Lower leg skin (tissue), 4 donors: ENCODE data around the gene MS4A8. TPM values are rescaled to one million over a fixed set of nuclear protein-coding genes. Genes with fewer than 3 reads are reported as not detected.

Source experiments
- DNase-seq, 2 donors: peaks; one replicate each; pipeline ENCODE4 v3.0.0-alpha.2; 2019; ENCODE audit warnings: low spot score in 2 of 2
- H3K4me3 ChIP-seq: fragments of 200-600 bp; sonication (generic); 2 replicates; pipeline ENCODE4 v1.5.1; 2017; ENCODE audit warnings: mild to moderate bottlenecking, low read depth; ENCODE audit not compliant: poor library complexity, severe bottlenecking
- CTCF ChIP-seq, 3 donors: fragments of 450-650 bp; IDR thresholded peaks; one replicate each; pipeline ENCODE4 v1.5.1; 2016; ENCODE audit warnings: antibody characterized with exemption in 3 of 3, mild to moderate bottlenecking in 3 of 3, moderate library complexity in 2 of 3
- POLR2A ChIP-seq, 2 donors: fragments of 450-650 bp; IDR thresholded peaks; one replicate each; pipeline ENCODE4 v1.6.1; 2016 to 2017; ENCODE audit warnings: antibody characterized with exemption in 2 of 2, mild to moderate bottlenecking in 1 of 2, moderate library complexity in 1 of 2
- WGBS, 2 donors: methylation state at CpG; one replicate each; pipeline ENCODE4 v1.1.5; 2018; 5-methylcytosine and 5-hydroxymethylcytosine counted together
- intact Hi-C: fragments of 100-400 bp; cut with DNase I; formaldehyde crosslinking; loops from one replicate; pipeline ENCODE4 v1.15.0; 2023; ENCODE audit warnings: low total_unique reads
- total RNA-seq, 4 donors: library from RNA; depleted of rRNA; stranded (reverse); fragments of >200 nt; gene quantifications; one replicate each; pipeline ENCODE4 v1.1.0, GENCODE V29; 2016

MS4A8 gene
- total RNA-seq, 4 donors from 2014 or later = not detected

- H3K4me3 ChIP-seq = no peak overlapping the region
- 30 to 40% methylated on average over 1 of the region's 1 CpG for WGBS, 2 donors
- intact Hi-C loops = no loop called here
- DNase-seq = no peak
- TF ChIP-seq POLR2A (IDR thresholded peaks at IDR 0.05) (no peak), CTCF (IDR thresholded peaks at IDR 0.05) (no peak)
Measured at GRCh38 chr11:60764879-60765278, 65.5 kb downstream of the MS4A8 start.

GRCh38 chr11:60765355-60765754 lies 65.9 kb downstream of the MS4A8 start:
- TF ChIP-seq CTCF (IDR thresholded peaks at IDR 0.05) (no peak), POLR2A (IDR thresholded peaks at IDR 0.05) (no peak)
- intact Hi-C loops = no loop called here
- no peak overlapping the region for H3K4me3 ChIP-seq
- DNase-seq = no peak
- 85 to 88% methylated on average over 5 of the region's 5 CpGs for WGBS, 2 donors

Other genes starting within 250 kb of the MS4A8 start
- under 1 TPM in 2 of 4 donors, not detected in 2; 0.27 to 0.72 TPM for gene MS4A1, start 243.8 kb upstream of the MS4A8 start, total RNA-seq
- gene MS4A12, start 206.8 kb upstream of the MS4A8 start, total RNA-seq = not detected
- gene MS4A13, start 184.2 kb upstream of the MS4A8 start, total RNA-seq = not detected
- gene MS4A18, start 25.1 kb downstream of the MS4A8 start, total RNA-seq = not detected
- not detected for gene MS4A15, start 57.3 kb downstream of the MS4A8 start, total RNA-seq
- gene MS4A10, start 85.7 kb downstream of the MS4A8 start, total RNA-seq = not detected
- 10 to 100 TPM; 19.2 to 43.8 (median 21.8) TPM for gene CCDC86, start 142.5 kb downstream of the MS4A8 start, total RNA-seq
- gene PTGDR2, start 156.3 kb downstream of the MS4A8 start, total RNA-seq = under 1 TPM; 0.13 to 0.64 (median 0.32) TPM
- under 1 TPM in 2 of 4 donors, not detected in 2; 0.25 to 0.26 TPM for gene ZP1, start 167.9 kb downstream of the MS4A8 start, total RNA-seq
- gene PRPF19, start 207.0 kb downstream of the MS4A8 start, total RNA-seq = 100 to 1,000 TPM in 3 of 4 donors, 10 to 100 TPM in 1; 75.3 to 119 (median 108) TPM
- gene TMEM109, start 214.5 kb downstream of the MS4A8 start, total RNA-seq = 100 to 1,000 TPM in 1 of 4 donors, 10 to 100 TPM in 3; 62.1 to 101 (median 81.8) TPM
- 10 to 100 TPM in 1 of 4 donors, 1 to 10 TPM in 3; 2.9 to 13.7 (median 5.3) TPM for gene TMEM132A, start 224.8 kb downstream of the MS4A8 start, total RNA-seq